ENCODE data around the gene ZNF296.

Gene ZNF296

GRCh38 chr19:45103156-45103507, 26.9 kb upstream of the ZNF296 start:
- no peak for FAIRE-seq

- no peak for FAIRE-seq
These were observed 26.2 kb upstream of the ZNF296 start for GRCh38 chr19:45102481-45102880.

- FAIRE-seq, result no peak
These were observed 25.5 kb upstream of the ZNF296 start for GRCh38 chr19:45101806-45102205.

- FAIRE-seq, result no peak
These were observed 24.6 kb upstream of the ZNF296 start for GRCh38 chr19:45100846-45101252.

- FAIRE-seq, result no peak
These were observed 23.9 kb upstream of the ZNF296 start for GRCh38 chr19:45100201-45100600.

- no peak for FAIRE-seq
These were observed 23.4 kb upstream of the ZNF296 start for GRCh38 chr19:45099467-45100191.

GRCh38 chr19:45098521-45099466, 22.5 kb upstream of the ZNF296 start:
- FAIRE-seq, result no peak

- no peak for FAIRE-seq
These were observed 21.7 kb upstream of the ZNF296 start for GRCh38 chr19:45097776-45098520.

- no peak for FAIRE-seq
These were observed 21.1 kb upstream of the ZNF296 start for GRCh38 chr19:45097450-45097775.

GRCh38 chr19:45096700-45097099, 20.4 kb upstream of the ZNF296 start:
- no peak for FAIRE-seq

GRCh38 chr19:45095496-45096413, 19.5 kb upstream of the ZNF296 start:
- no peak for FAIRE-seq

- FAIRE-seq, result no peak
These were observed 18.4 kb upstream of the ZNF296 start for GRCh38 chr19:45094707-45095106.

GRCh38 chr19:45094137-45094536, 17.9 kb upstream of the ZNF296 start:
- no peak for FAIRE-seq

- FAIRE-seq, result peak; percentile 81
These were observed 16.7 kb upstream of the ZNF296 start, which contains the start of gene PPP1R37 for GRCh38 chr19:45092747-45093678. TSS of gene PPP1R37 (plus strand) at chr19:45093179. CDS start at chr19:45093326, 147 bp downstream.

GRCh38 chr19:45091031-45091923, 15.0 kb upstream of the ZNF296 start:
- peak; percentile 98 for FAIRE-seq

- FAIRE-seq, result no peak
These were observed 14.3 kb upstream of the ZNF296 start for GRCh38 chr19:45090606-45091005.

- FAIRE-seq, result no peak
These were observed 13.8 kb upstream of the ZNF296 start for GRCh38 chr19:45090034-45090433.

GRCh38 chr19:45087531-45087930, 11.3 kb upstream of the ZNF296 start:
- no peak for FAIRE-seq

- no peak for FAIRE-seq
These were observed 10.2 kb upstream of the ZNF296 start for GRCh38 chr19:45086480-45086879.

- no peak for FAIRE-seq
These were observed 5.9 kb upstream of the ZNF296 start for GRCh38 chr19:45082170-45082569.

Data from islet of Langerhans (tissue), 1 donor.